ENCODE results near the gene LCN2. TPM values are rescaled to one million over a fixed set of nuclear protein-coding genes. Genes with fewer than 3 reads are reported as not detected.
A peak's percentile ranks its signal among the peaks of the same experiment; 100 is the strongest.

LCN2 gene
- total RNA-seq, 1 experiment from 2014 or later = 1.0 TPM

DNA sequence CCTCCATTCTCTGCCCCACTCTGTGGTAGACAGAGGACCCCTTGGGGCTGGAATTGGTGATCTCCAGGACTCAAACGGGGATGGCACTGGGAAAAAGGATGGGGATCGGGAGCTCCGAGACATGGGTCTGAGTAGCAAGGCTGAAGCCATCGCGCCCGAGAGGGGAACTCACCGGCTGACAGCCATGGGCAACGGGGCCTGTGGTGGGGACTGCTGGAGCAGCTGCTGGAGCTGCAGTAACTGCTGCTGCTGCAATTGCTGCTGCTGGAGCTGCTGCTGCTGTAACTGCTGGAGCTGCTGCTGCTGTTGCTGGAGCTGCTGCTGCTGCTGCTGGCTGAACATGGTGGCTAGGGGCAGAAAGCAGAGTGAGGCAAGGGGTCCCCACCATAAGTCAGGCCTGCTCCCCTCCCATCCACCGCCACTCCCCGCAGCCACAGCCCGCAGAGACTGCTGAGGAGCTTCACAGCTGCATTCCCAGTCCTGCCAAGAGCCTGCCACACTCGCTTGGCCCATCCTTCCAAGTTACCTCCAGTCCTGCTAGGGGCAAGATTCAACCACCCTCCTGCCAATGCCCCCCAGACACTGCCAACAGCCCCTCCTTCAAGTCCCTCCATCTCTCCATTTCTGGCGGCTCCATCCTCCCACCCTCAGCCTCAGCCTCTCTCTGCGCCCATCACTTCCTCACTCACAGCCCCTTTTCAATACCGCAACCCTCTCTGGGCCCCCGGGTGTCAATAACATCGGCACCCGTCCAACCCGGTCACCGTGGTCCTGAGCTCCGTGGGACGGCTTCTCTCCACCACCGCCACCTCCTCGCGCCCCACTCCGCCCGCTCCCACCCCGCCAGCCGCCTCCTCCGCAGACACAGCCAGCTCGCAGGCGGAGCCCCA lies 41.5 kb downstream of the LCN2 start:
- no peaks in the 10 kb centered on the region; the same call in none of the 2 replicates for H3K36me3 ChIP-seq (ENCODE audit: control insufficient read depth, insufficient read depth, low read length)
- ATAC-seq (peak; percentile 10), DNase-seq (ENCODE audit: low read depth, low spot score) (no peak)
- in situ Hi-C loops (cut with HindIII; ENCODE audit: low pct_unique_long_range_greater_than_20kb, low sequenced_read_pairs) = no loop called here
- CTCF ChIA-PET = interaction anchor here (0.6 to 1.1 kb wide), 3 partner anchors 34 to 301 kb away, joined by 3 to 7 read pairs (median 3); no protein-coding TSS in a partner anchor
- TF ChIP-seq SIN3A (IDR thresholded peaks at IDR 0.05; ENCODE audit: borderline replicate concordance, insufficient read depth, low read depth, low read length) = no peak
- TF ChIP-seq, protein P1, sequence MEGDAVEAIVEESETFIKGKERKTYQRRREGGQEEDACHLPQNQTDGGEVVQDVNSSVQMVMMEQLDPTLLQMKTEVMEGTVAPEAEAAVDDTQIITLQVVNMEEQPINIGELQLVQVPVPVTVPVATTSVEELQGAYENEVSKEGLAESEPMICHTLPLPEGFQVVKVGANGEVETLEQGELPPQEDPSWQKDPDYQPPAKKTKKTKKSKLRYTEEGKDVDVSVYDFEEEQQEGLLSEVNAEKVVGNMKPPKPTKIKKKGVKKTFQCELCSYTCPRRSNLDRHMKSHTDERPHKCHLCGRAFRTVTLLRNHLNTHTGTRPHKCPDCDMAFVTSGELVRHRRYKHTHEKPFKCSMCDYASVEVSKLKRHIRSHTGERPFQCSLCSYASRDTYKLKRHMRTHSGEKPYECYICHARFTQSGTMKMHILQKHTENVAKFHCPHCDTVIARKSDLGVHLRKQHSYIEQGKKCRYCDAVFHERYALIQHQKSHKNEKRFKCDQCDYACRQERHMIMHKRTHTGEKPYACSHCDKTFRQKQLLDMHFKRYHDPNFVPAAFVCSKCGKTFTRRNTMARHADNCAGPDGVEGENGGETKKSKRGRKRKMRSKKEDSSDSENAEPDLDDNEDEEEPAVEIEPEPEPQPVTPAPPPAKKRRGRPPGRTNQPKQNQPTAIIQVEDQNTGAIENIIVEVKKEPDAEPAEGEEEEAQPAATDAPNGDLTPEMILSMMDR (IDR thresholded peaks at IDR 0.05) = no peak
- TF ChIP-seq POLR2AphosphoS5 (IDR thresholded peaks at IDR 0.05; ENCODE audit: low read depth, low read length) = no peak
- TF ChIP-seq, protein P2, sequence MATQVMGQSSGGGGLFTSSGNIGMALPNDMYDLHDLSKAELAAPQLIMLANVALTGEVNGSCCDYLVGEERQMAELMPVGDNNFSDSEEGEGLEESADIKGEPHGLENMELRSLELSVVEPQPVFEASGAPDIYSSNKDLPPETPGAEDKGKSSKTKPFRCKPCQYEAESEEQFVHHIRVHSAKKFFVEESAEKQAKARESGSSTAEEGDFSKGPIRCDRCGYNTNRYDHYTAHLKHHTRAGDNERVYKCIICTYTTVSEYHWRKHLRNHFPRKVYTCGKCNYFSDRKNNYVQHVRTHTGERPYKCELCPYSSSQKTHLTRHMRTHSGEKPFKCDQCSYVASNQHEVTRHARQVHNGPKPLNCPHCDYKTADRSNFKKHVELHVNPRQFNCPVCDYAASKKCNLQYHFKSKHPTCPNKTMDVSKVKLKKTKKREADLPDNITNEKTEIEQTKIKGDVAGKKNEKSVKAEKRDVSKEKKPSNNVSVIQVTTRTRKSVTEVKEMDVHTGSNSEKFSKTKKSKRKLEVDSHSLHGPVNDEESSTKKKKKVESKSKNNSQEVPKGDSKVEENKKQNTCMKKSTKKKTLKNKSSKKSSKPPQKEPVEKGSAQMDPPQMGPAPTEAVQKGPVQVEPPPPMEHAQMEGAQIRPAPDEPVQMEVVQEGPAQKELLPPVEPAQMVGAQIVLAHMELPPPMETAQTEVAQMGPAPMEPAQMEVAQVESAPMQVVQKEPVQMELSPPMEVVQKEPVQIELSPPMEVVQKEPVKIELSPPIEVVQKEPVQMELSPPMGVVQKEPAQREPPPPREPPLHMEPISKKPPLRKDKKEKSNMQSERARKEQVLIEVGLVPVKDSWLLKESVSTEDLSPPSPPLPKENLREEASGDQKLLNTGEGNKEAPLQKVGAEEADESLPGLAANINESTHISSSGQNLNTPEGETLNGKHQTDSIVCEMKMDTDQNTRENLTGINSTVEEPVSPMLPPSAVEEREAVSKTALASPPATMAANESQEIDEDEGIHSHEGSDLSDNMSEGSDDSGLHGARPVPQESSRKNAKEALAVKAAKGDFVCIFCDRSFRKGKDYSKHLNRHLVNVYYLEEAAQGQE (IDR thresholded peaks at IDR 0.05; ENCODE audit: insufficient read depth in 1 of 2, low read depth in 2 of 2, low read length in 1 of 2) = no peak
- no peak for TF ChIP-seq TCF7L2 (IDR thresholded peaks at IDR 0.05; ENCODE audit: low read depth, low read length)
- H3K4me3 ChIP-seq (ENCODE audit: low read depth in 2 of 2, low read length in 2 of 2) = peak overlapping the region; percentile 67 to 68
- H3K27ac ChIP-seq (ENCODE audit: low read length) = peak overlapping the region; percentile 82
- intact Hi-C loops (cut with micrococcal nuclease; ENCODE audit: unreplicated experiment) = no loop called here
- H3K9me3 ChIP-seq (ENCODE audit: control insufficient read depth, insufficient read depth, low read depth, low read length) = no peaks in the 10 kb centered on the region
- no peaks in the 10 kb centered on the region for H3K27me3 ChIP-seq (ENCODE audit: control insufficient read depth, insufficient read depth, low read length)
- H3K4me1 ChIP-seq (ENCODE audit: control insufficient read depth, insufficient read depth, low read length) = no peaks in the 10 kb centered on the region; the same call in 1 of the 2 replicates
- POLR2A ChIA-PET = interaction anchor here (0.5 kb wide), 1 partner anchor 230 kb away, joined by 7 read pairs; the partner anchor contains the start of gene CERCAM
- BruUV-seq (replicated peaks) = TSS peak; percentile 72

DNA sequence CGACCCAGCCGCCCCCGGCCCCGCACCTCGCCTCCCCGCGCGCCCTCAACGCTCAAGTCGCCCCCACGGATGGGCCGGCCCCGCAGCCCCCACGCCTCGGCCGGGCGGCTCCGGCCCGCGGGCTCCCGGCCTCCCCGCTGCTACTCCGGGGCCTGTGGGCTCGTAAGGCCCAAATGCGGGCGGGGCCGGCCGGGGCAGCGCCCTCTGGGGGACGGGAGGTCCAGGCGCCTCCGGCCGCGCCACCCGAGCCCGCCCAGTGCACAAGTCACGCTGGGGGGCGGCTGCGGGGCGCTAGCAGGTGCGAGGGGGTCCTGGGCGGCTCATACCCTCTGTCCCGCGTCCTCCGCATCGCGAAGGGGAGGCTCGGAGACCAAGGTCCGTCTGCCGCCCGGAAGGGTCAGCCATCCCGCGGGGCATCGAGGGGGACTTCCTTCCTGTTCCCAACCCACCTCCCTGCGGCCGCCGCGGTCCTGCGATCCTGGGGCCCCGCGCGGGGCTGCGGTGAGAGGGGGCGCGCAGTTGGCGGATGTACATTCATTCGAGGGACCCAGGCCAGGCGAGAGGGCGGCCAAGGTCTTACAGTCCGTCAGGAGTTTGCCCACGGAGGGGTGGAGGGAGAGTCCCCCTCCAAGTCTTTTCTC lies 42.3 kb downstream of the LCN2 start, which contains the start of gene CIZ1:
TSS of gene CIZ1 (minus strand) at position 167 of the 641 bp plus-strand sequence. CDS start 715 bp downstream, outside the sequence.
- TF ChIP-seq SIN3A (IDR thresholded peaks at IDR 0.05; ENCODE audit: borderline replicate concordance, insufficient read depth, low read depth, low read length) (no peak; the same call in 1 of the 2 replicates), TCF7L2 (IDR thresholded peaks at IDR 0.05; ENCODE audit: low read depth, low read length) (peak; percentile 28; the same call in 1 of the 2 replicates)
- TF ChIP-seq, protein P1 (IDR thresholded peaks at IDR 0.05) = peak; percentile 93
- H3K4me3 ChIP-seq (ENCODE audit: low read depth in 2 of 2, low read length in 2 of 2) = peak within 1 kb of the TSS; percentile 67 to 68
- ATAC-seq (peak; percentile 87), DNase-seq (ENCODE audit: low read depth, low spot score) (no peak)
- intact Hi-C loops (cut with micrococcal nuclease; ENCODE audit: unreplicated experiment) = no loop called here
- H3K9me3 ChIP-seq (ENCODE audit: control insufficient read depth, insufficient read depth, low read depth, low read length) = no peaks in the 10 kb centered on the region
- CTCF ChIA-PET = interaction anchor here (0.6 to 1.1 kb wide), 3 partner anchors 35 to 300 kb away, joined by 3 to 7 read pairs (median 3); no protein-coding TSS in a partner anchor
- BruUV-seq (replicated peaks) = no TSS peak
- no peaks in the 10 kb centered on the region; the same call in 1 of the 2 replicates for H3K4me1 ChIP-seq (ENCODE audit: control insufficient read depth, insufficient read depth, low read length)
- H3K36me3 ChIP-seq (ENCODE audit: control insufficient read depth, insufficient read depth, low read length) = no peaks in the 10 kb centered on the region; the same call in none of the 2 replicates
- POLR2A ChIA-PET = interaction anchor here (0.5 to 0.6 kb wide), 2 partner anchors 59 to 229 kb away, joined by 3 to 7 read pairs; partner anchors contain the start of gene CERCAM
- H3K27ac ChIP-seq (ENCODE audit: low read length) = peak within 1 kb of the TSS; percentile 82
- in situ Hi-C loops (cut with HindIII; ENCODE audit: low pct_unique_long_range_greater_than_20kb, low sequenced_read_pairs) = no loop called here
- no peaks in the 10 kb centered on the region for H3K27me3 ChIP-seq (ENCODE audit: control insufficient read depth, insufficient read depth, low read length)

Measured in Panc1 (cell line).